Panc1 (cell line): ENCODE data around the gene CRTC1.

Experiments used
- REST ChIP-seq, 2 experiments: IDR thresholded peaks; 2 replicates each; pipeline ENCODE4 v1.6.1; 2011 to 2012; ENCODE audit warnings: low read depth in 2 of 2, control low read depth in 1 of 2, low read length in 1 of 2, mild to moderate bottlenecking in 1 of 2, moderate library complexity in 1 of 2; ENCODE audit not compliant: insufficient read depth in 1 of 2
- SIN3A ChIP-seq: IDR thresholded peaks from 2 replicates; pipeline ENCODE4 v1.6.1; 2012; ENCODE audit warnings: low read depth, mild to moderate bottlenecking, low read length, moderate library complexity, borderline replicate concordance; ENCODE audit not compliant: insufficient read depth
- TCF7L2 ChIP-seq: IDR thresholded peaks from 2 replicates; pipeline ENCODE4 v1.6.1; 2011; ENCODE audit warnings: mild to moderate bottlenecking, low read depth, low read length, inconsistent platforms
- TF ChIP-seq, protein P1 (sequence below): fragments of 450-650 bp; IDR thresholded peaks from 2 replicates; pipeline ENCODE4 v1.5.1; 2017; ENCODE audit warnings: mild to moderate bottlenecking

- TF ChIP-seq SIN3A, result no peak
- no peak for TF ChIP-seq REST (IDR thresholded peaks at IDR 0.05; ENCODE audit: insufficient read depth in 1 of 2, low read depth in 2 of 2, low read length in 1 of 2)
- no peak for TF ChIP-seq TCF7L2
- TF ChIP-seq, protein P1, sequence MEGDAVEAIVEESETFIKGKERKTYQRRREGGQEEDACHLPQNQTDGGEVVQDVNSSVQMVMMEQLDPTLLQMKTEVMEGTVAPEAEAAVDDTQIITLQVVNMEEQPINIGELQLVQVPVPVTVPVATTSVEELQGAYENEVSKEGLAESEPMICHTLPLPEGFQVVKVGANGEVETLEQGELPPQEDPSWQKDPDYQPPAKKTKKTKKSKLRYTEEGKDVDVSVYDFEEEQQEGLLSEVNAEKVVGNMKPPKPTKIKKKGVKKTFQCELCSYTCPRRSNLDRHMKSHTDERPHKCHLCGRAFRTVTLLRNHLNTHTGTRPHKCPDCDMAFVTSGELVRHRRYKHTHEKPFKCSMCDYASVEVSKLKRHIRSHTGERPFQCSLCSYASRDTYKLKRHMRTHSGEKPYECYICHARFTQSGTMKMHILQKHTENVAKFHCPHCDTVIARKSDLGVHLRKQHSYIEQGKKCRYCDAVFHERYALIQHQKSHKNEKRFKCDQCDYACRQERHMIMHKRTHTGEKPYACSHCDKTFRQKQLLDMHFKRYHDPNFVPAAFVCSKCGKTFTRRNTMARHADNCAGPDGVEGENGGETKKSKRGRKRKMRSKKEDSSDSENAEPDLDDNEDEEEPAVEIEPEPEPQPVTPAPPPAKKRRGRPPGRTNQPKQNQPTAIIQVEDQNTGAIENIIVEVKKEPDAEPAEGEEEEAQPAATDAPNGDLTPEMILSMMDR, result no peak
These were observed 26.1 kb downstream of the CRTC1 start for GRCh38 chr19:18709546-18709945.
